BLaER1 treated with 17β-estradiol and CSF1 and Interleukin-3, amounts not matched to agents 10 nM and 100 nM (cell line): ENCODE measurements around the gene ANKRD2.

ENCODE experiments used
- H3K27ac ChIP-seq, 11 experiments: shearing (Covaris generic); formaldehyde crosslinking; 2 replicates each; pipeline ENCODE4 v1.8.1; 2022
- H3K27me3 ChIP-seq, 11 experiments: shearing (Covaris generic); formaldehyde crosslinking; 2 replicates each; pipeline ENCODE4 v1.8.1; 2022
- H3K36me3 ChIP-seq, 11 experiments: shearing (Covaris generic); formaldehyde crosslinking; 2 replicates each; pipeline ENCODE4 v1.8.1; 2022
- H3K4me1 ChIP-seq, 10 experiments: shearing (Covaris generic); formaldehyde crosslinking; 2 replicates each; pipeline ENCODE4 v1.8.1; 2022
- H3K4me2 ChIP-seq, 11 experiments: shearing (Covaris generic); formaldehyde crosslinking; 2 replicates each; pipeline ENCODE4 v1.8.1; 2022
- H3K4me3 ChIP-seq, 10 experiments: shearing (Covaris generic); formaldehyde crosslinking; 2 replicates each; pipeline ENCODE4 v1.8.1; 2022
- H3K9ac ChIP-seq, 11 experiments: shearing (Covaris generic); formaldehyde crosslinking; 2 replicates each; pipeline ENCODE4 v1.8.1; 2022
- H3K9me3 ChIP-seq, 11 experiments: shearing (Covaris generic); formaldehyde crosslinking; replicated peaks in 1 of 11; 2 replicates each; pipeline ENCODE4 v1.8.1; 2022
- H4K20me1 ChIP-seq, 11 experiments: shearing (Covaris generic); formaldehyde crosslinking; 2 replicates each; pipeline ENCODE4 v1.8.1; 2022
- Cebpa-rat ChIP-seq, 11 experiments: shearing (Covaris generic); IDR thresholded peaks; 2 replicates each; pipeline ENCODE4 v1.8.1; 2022

The ANKRD2 gene

DNA sequence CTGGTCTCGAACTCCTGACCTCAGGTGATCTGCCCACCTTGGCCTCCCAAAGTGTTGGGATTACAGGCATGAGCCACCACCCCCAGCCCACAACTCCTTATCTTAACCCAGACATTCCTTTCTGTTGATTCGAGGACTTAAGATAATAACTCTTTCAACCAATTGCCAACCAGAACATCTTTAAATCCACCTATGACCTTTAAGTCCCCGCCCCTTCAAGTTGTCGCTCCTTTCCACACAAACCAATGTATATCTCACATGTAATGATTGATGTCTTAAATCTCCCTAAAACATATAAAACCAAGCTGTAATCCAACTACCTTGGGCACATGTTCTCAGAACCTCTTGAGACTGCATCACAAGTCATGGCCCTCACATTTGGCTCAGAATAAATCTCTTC lies 7.8 kb upstream of the ANKRD2 start:
- H3K27me3 ChIP-seq = no peaks in the 10 kb centered on the region
- no peak overlapping the region for H3K4me3 ChIP-seq
- H3K4me2 ChIP-seq = no peak overlapping the region
- no peaks in the 10 kb centered on the region for H3K4me1 ChIP-seq
- no peak overlapping the region for H3K9ac ChIP-seq
- no peaks in the 10 kb centered on the region for H4K20me1 ChIP-seq
- peaks cover 0 to 28% (median 0%) of the 10 kb centered on the region in 11 experiments; a peak in 7 of 22 replicates for H3K36me3 ChIP-seq
- H3K27ac ChIP-seq = no peak overlapping the region
- H3K9me3 ChIP-seq = peaks cover 8 to 33% (median 20%) of the 10 kb centered on the region in 11 experiments
- TF ChIP-seq Cebpa-rat (IDR thresholded peaks at IDR 0.05) = no peak

DNA sequence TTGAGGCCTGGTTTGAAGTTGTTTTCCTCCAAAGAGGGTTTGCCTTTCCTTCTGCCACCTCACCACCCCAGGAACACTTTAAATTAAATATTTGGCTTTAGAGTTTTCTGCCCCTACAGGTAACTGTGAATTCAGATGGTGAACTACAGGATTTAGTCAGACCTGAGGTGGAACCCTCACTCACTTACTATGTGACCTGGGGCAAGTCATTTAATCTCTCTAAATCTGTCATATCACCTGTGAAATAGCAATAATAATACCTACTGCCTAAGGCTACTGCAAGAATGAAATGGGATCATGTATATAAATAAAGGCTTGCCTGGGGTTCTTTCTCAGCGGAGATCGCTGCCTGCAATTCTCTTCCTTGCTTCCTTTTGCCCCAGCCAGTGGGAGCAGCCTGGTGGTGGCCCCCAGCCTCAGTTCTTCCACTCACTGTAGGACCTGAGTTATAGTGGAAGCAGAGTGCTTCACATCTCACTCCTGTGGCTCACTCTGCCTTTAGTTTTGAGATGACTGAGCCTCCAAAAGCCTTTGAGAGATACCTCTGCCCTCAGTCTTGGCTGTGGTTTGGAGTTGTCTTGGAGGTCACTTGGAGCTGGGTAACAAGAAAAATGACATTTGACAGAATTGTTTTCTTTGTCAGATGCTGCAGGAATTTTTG lies 6.1 kb upstream of the ANKRD2 start:
- no peak overlapping the region for H3K4me2 ChIP-seq
- peaks cover 0 to 9% (median 0%) of the 10 kb centered on the region in 11 experiments; a peak in 3 of 22 replicates for H4K20me1 ChIP-seq
- H3K9ac ChIP-seq = no peak overlapping the region; a peak in 1 of 22 replicates
- H3K27me3 ChIP-seq = no peaks in the 10 kb centered on the region
- peaks cover 0 to 45% (median 0%) of the 10 kb centered on the region in 11 experiments; a peak in 9 of 22 replicates for H3K36me3 ChIP-seq
- H3K27ac ChIP-seq = no peak overlapping the region
- H3K4me3 ChIP-seq = no peak overlapping the region
- peaks cover 0 to 7% (median 0%) of the 10 kb centered on the region in 10 experiments; a peak in 4 of 20 replicates for H3K4me1 ChIP-seq
- no peak for TF ChIP-seq Cebpa-rat (IDR thresholded peaks at IDR 0.05)
- H3K9me3 ChIP-seq = peaks cover 8 to 22% (median 15%) of the 10 kb centered on the region in 11 experiments; a peak in 21 of 22 replicates

DNA sequence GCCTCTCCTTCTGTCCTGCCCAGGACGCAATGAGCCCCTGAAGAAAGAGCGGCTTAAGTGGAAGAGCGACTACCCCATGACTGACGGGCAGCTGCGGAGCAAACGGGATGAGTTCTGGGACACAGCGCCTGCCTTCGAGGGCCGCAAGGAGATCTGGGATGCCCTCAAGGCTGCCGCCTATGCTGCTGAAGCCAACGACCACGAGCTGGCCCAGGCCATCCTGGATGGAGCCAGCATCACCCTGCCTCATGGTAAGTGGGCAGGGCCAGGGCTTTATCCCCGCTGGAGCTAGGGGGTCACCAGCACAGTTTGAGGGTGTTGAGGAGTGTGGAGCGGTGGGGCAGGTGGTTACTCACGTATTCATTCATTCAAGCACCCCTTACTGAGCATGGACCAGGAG lies 4.7 kb upstream of the ANKRD2 start:
- H3K4me2 ChIP-seq = no peak overlapping the region
- peaks cover 4 to 19% (median 8%) of the 10 kb centered on the region in 10 experiments; a peak in 17 of 20 replicates for H3K4me1 ChIP-seq
- no peaks in the 10 kb centered on the region for H3K27me3 ChIP-seq
- no peak for TF ChIP-seq Cebpa-rat (IDR thresholded peaks at IDR 0.05)
- no peak overlapping the region for H3K27ac ChIP-seq
- H3K36me3 ChIP-seq = peaks cover 0 to 41% (median 0%) of the 10 kb centered on the region in 11 experiments; a peak in 9 of 22 replicates
- H4K20me1 ChIP-seq = peaks cover 0 to 21% (median 0%) of the 10 kb centered on the region in 11 experiments; a peak in 3 of 22 replicates
- H3K4me3 ChIP-seq = no peak overlapping the region
- H3K9me3 ChIP-seq = peaks cover 0 to 7% (median 2%) of the 10 kb centered on the region in 11 experiments; a peak in 8 of 22 replicates
- H3K9ac ChIP-seq = no peak overlapping the region

DNA sequence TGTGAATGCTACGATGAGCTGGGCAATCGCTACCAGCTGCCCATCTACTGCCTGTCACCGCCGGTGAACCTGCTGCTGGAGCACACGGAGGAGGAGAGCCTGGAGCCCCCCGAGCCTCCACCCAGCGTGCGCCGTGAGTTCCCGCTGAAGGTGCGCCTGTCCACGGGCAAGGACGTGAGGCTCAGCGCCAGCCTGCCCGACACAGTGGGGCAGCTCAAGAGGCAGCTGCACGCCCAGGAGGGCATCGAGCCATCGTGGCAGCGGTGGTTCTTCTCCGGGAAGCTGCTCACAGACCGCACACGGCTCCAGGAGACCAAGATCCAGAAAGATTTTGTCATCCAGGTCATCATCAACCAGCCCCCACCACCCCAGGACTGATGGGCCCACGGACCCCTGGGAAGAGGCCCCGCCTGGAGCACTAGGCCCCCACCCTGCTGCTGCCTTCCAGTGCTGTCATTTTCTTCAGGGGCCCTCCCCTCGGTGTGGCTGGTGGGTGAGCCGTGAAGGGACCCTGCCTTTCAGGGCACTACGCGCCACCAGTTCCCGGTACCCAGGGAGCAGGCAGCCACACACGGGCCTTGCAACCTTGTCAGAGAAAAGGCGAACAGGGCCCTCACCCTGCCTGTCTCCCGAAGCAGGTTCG lies 2.3 kb upstream of the ANKRD2 start:
- Histone ChIP-seq H3K4me2 (no peak overlapping the region; a peak in 1 of 22 replicates), H3K27me3 (no peaks in the 10 kb centered on the region), H3K27ac (no peak overlapping the region), H3K36me3 (peaks cover 0 to 41% (median 0%) of the 10 kb centered on the region in 11 experiments; a peak in 9 of 22 replicates), H3K4me1 (peaks cover 8 to 23% (median 14%) of the 10 kb centered on the region in 10 experiments; a peak in 18 of 20 replicates), H4K20me1 (peaks cover 0 to 23% (median 0%) of the 10 kb centered on the region in 11 experiments; a peak in 3 of 22 replicates), H3K9ac (peak overlapping the region in 5 of 11 experiments; percentile 13 to 36 (median 26); a peak in 4 of 22 replicates), H3K4me3 (no peak overlapping the region), H3K9me3 (no peaks in the 10 kb centered on the region)
- TF ChIP-seq Cebpa-rat (IDR thresholded peaks at IDR 0.05) = no peak

DNA sequence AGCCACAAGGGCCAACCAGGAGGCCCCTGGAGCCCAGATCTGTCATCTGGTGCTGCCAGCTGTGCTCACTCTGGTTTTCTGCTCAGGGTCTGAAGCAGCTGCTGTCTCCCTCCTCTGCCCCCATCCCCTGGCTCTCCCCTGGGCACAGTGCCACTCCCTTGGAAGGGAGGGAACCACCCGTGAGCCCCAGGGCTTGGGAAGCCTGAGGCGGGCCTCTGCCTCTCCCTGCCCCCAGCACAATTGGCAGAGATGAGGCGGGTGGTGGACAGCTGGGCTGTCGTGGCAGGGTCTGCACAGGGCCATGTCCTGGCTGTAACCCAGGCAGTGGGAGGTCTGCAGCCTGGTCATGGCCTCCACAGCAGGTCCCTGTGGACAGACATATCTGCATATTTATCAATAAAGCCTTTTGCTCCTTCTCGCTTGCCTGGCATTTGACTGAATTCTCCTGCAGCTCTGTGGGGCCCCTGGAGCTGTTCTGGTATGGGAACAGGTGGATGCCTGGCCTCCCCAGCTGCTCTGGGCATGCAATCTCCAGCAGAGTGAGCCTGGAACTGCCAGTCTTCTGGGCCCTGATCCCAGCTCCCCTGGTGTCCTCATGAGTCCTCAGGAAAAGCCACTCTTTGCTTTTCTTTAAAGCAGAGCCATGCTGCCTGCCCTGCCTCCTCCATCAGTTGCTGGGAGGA lies 1.6 kb upstream of the ANKRD2 start:
- H3K4me1 ChIP-seq = peaks cover 8 to 23% (median 14%) of the 10 kb centered on the region in 10 experiments; a peak in 18 of 20 replicates
- H3K27ac ChIP-seq = no peak overlapping the region
- peak overlapping the region in 5 of 11 experiments; percentile 13 to 36 (median 26); a peak in 4 of 22 replicates for H3K9ac ChIP-seq
- H3K9me3 ChIP-seq = no peaks in the 10 kb centered on the region
- H3K27me3 ChIP-seq = no peaks in the 10 kb centered on the region
- H3K36me3 ChIP-seq = peaks cover 0 to 41% (median 0%) of the 10 kb centered on the region in 11 experiments; a peak in 9 of 22 replicates
- H4K20me1 ChIP-seq = peaks cover 0 to 23% (median 0%) of the 10 kb centered on the region in 11 experiments; a peak in 3 of 22 replicates
- TF ChIP-seq Cebpa-rat (IDR thresholded peaks at IDR 0.05) = no peak
- H3K4me3 ChIP-seq = no peak overlapping the region
- no peak overlapping the region; a peak in 1 of 22 replicates for H3K4me2 ChIP-seq

DNA sequence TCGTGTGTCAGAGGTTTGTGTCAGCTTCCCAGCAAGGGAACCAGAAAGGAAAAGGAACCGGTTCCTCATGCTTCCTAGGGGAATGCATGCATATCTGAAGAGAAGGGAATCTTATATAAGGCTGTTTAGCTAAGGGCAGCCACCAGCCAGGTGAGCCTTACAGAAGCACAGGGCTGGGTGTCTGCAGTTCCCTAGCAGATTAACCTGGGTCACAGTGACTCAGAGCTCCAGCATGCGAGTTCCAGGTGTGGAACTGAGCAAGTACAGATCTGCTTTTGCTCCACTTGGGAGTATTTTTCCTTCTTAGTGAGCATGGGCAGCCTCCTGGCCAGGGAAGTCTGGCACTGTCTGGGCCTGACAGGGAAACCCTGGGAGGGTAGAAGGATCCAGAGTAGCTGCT lies 957 bp upstream of the ANKRD2 start:
- peaks cover 8 to 23% (median 14%) of the 10 kb centered on the region in 10 experiments; a peak in 18 of 20 replicates for H3K4me1 ChIP-seq
- H3K36me3 ChIP-seq = peaks cover 0 to 41% (median 0%) of the 10 kb centered on the region in 11 experiments; a peak in 9 of 22 replicates
- TF ChIP-seq Cebpa-rat (IDR thresholded peaks at IDR 0.05) = no peak
- H3K4me3 ChIP-seq = no peak overlapping the region
- H4K20me1 ChIP-seq = peaks cover 0 to 23% (median 0%) of the 10 kb centered on the region in 11 experiments; a peak in 3 of 22 replicates
- H3K4me2 ChIP-seq = no peak overlapping the region
- H3K9me3 ChIP-seq = no peaks in the 10 kb centered on the region
- no peak overlapping the region; a peak in 1 of 22 replicates for H3K27ac ChIP-seq
- H3K27me3 ChIP-seq = no peaks in the 10 kb centered on the region
- 0 out of 22 replicates have a peak overlapping the region, but pooled peaks of 1 of the 11 experiments have one; percentile 35 for H3K9ac ChIP-seq

DNA sequence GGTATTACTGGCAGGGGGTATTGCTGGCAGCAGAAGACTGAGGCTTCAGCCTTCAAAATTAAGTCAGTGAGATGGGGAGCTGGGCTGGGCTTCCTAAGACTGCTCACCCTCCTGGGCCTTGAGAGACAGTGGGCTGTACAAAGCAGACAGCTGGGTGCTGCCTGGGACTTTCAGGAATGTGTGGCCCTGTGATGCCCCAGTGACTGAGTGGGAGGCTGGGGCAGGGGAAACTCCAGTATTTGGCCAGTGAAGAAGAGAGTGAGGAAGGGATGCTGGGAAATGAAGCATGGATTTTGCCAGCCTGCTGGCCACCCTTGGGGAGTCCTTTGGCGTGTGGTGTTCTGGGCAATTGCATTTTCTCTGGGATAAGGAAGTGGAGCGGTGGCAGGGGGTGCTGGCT lies 442 bp downstream of the ANKRD2 start:
- Histone ChIP-seq H4K20me1 (peaks cover 0 to 23% (median 0%) of the 10 kb centered on the region in 11 experiments; a peak in 3 of 22 replicates), H3K4me1 (peaks cover 8 to 23% (median 14%) of the 10 kb centered on the region in 10 experiments; a peak in 18 of 20 replicates), H3K4me2 (peak overlapping the region in 4 of 11 experiments; percentile 5 to 44 (median 34); a peak in 9 of 22 replicates), H3K27ac (no peak overlapping the region), H3K9ac (no peak overlapping the region), H3K9me3 (no peaks in the 10 kb centered on the region), H3K36me3 (peaks cover 0 to 37% (median 0%) of the 10 kb centered on the region in 11 experiments; a peak in 9 of 22 replicates), H3K27me3 (no peaks in the 10 kb centered on the region), H3K4me3 (no peak overlapping the region)
- TF ChIP-seq Cebpa-rat (IDR thresholded peaks at IDR 0.05) = no peak

DNA sequence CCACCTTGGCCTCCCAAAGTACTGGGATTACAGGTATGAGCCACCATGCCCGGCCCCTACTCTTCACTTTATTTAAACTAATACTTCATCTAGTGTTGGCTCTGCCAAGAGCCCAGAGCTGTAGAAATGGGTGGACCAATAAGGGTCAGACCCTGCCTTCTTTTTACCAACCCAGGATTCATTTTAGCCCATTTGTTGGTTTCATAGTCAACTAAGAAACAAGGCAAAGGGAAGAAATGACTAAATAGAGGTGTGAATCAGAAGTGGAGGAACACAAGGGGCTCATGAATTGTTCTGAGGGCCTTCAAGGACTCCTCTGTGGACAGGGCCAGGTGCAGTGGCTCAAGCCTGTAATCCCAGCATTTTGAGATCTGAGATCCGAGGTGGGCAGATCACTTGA lies 1.1 kb downstream of the ANKRD2 start:
- peaks cover 8 to 23% (median 14%) of the 10 kb centered on the region in 10 experiments; a peak in 18 of 20 replicates for H3K4me1 ChIP-seq
- TF ChIP-seq Cebpa-rat (IDR thresholded peaks at IDR 0.05) = no peak
- H3K36me3 ChIP-seq = peaks cover 0 to 31% (median 0%) of the 10 kb centered on the region in 11 experiments; a peak in 9 of 22 replicates
- no peaks in the 10 kb centered on the region for H3K9me3 ChIP-seq
- peaks cover 0 to 23% (median 0%) of the 10 kb centered on the region in 11 experiments; a peak in 3 of 22 replicates for H4K20me1 ChIP-seq
- H3K4me2 ChIP-seq = no peak overlapping the region
- no peak overlapping the region for H3K27ac ChIP-seq
- H3K4me3 ChIP-seq = no peak overlapping the region
- H3K27me3 ChIP-seq = no peaks in the 10 kb centered on the region
- no peak overlapping the region for H3K9ac ChIP-seq
